Chondrocyte (in vitro differentiated cells): ENCODE data around the gene MANBA. TPM values are rescaled to one million over a fixed set of nuclear protein-coding genes. Genes with fewer than 3 reads are reported as not detected.

ENCODE experiments used
- DNase-seq: peaks from one replicate; pipeline ENCODE4 v3.0.0; 2021; ENCODE audit warnings: mixed read lengths, low spot score
- H3K27ac Mint-ChIP-seq: one replicate; pipeline ENCODE4 v1.8.0; 2021; ENCODE audit warnings: mild to moderate bottlenecking, moderate library complexity, mixed read lengths; ENCODE audit not compliant: unreplicated experiment
- H3K27me3 Mint-ChIP-seq: 2 replicates; pipeline ENCODE4 v1.8.0; 2021; ENCODE audit warnings: low read depth, mixed read lengths
- H3K36me3 Mint-ChIP-seq: 2 replicates; pipeline ENCODE4 v1.8.0; 2021; ENCODE audit warnings: low read depth, mixed read lengths
- H3K4me1 Mint-ChIP-seq: 2 replicates; pipeline ENCODE4 v1.8.0; 2021; ENCODE audit warnings: low read depth, mild to moderate bottlenecking, mixed read lengths
- H3K4me3 Mint-ChIP-seq: one replicate; pipeline ENCODE4 v1.8.0; 2021; ENCODE audit warnings: mild to moderate bottlenecking, moderate library complexity, mixed read lengths; ENCODE audit not compliant: unreplicated experiment
- H3K9me3 Mint-ChIP-seq: 2 replicates; pipeline ENCODE4 v1.8.0; 2021; ENCODE audit warnings: low read depth, mixed read lengths
- CTCF ChIP-seq: fragments of 200-600 bp; sonication (generic); IDR thresholded peaks from 2 replicates; pipeline ENCODE4 v1.5.0; 2021; ENCODE audit warnings: antibody characterized with exemption, mild to moderate bottlenecking, moderate library complexity
- total RNA-seq: library from RNA; stranded (reverse); gene quantifications from 3 replicates; pipeline ENCODE4 v1.2.1, GENCODE V29; 2021

MANBA gene
- total RNA-seq, 1 donor from 2014 or later = 36.9 TPM

GRCh38 chr4:102799816-102800215 lies 39.0 kb upstream of the MANBA start:
- no peak for TF ChIP-seq CTCF
- no peak overlapping the region for H3K4me3 Mint-ChIP-seq
- no peaks in the 10 kb centered on the region for H3K27me3 Mint-ChIP-seq
- peaks cover 28% of the 10 kb centered on the region for H3K36me3 Mint-ChIP-seq
- peaks cover 6% of the 10 kb centered on the region for H3K4me1 Mint-ChIP-seq
- H3K9me3 Mint-ChIP-seq = no peaks in the 10 kb centered on the region
- DNase-seq = no peak
- no peak overlapping the region for H3K27ac Mint-ChIP-seq

DNA sequence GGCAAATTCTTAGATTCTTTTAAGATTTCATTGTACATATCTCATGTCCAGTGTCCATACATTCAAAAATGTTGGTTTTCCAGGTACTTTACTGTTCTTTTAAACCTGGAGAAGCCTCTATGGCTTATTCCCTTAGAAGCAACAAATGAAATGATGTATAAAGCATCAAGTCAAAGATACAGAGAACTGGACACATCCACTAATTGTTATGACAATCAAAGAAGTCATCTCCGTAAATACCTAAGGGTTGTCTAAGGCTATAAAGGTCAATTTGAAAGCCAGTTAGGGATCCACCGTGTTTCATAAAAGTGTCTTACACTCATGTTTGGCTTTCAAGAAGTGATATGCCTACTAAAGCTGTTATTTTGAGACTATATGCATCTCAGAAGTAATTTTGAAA lies 34.2 kb upstream of the MANBA start:
- no peaks in the 10 kb centered on the region for H3K27me3 Mint-ChIP-seq
- no peak overlapping the region for H3K27ac Mint-ChIP-seq
- no peak for TF ChIP-seq CTCF

GRCh38 chr4:102792361-102792936 lies 31.7 kb upstream of the MANBA start:
- Mint-ChIP-seq H3K4me3 (no peak overlapping the region), H3K27me3 (no peaks in the 10 kb centered on the region), H3K9me3 (peaks cover 7% of the 10 kb centered on the region), H3K36me3 (peaks cover 29% of the 10 kb centered on the region), H3K4me1 (peaks cover 21% of the 10 kb centered on the region), H3K27ac (no peak overlapping the region)
- TF ChIP-seq CTCF = no peak
- no peak for DNase-seq

More for the DNA sequence above, 34.2 kb upstream of the MANBA start:
- H3K9me3 Mint-ChIP-seq = no peaks in the 10 kb centered on the region
- H3K4me1 Mint-ChIP-seq = peaks cover 9% of the 10 kb centered on the region
- no peak for DNase-seq
- H3K36me3 Mint-ChIP-seq = peaks cover 35% of the 10 kb centered on the region
- H3K4me3 Mint-ChIP-seq = no peak overlapping the region

GRCh38 chr4:102791318-102791835 lies 30.6 kb upstream of the MANBA start:
- TF ChIP-seq CTCF = no peak
- Mint-ChIP-seq H3K4me1 (peaks cover 22% of the 10 kb centered on the region), H3K9me3 (peaks cover 8% of the 10 kb centered on the region), H3K4me3 (no peak overlapping the region), H3K36me3 (peaks cover 27% of the 10 kb centered on the region), H3K27ac (no peak overlapping the region), H3K27me3 (no peaks in the 10 kb centered on the region)
- DNase-seq = no peak

DNA sequence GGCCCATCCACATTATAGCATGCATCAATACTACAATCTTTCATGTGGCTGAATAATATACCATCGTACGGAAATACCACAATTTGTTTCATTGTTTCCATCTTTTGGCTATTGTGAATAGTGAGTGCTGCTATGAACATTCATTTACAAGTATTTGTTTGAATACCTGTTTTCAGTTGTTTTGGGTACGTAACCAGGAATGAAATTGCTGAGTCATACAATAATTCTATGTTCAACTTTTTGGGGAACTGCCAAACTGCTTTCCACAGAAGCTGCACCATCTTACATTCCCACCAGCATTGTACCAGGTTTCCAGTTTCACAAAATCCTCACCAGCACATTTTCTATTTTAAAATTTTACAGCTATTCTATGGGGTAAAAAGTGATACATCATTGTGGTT lies 28.5 kb upstream of the MANBA start:
- Mint-ChIP-seq H3K9me3 (peaks cover 8% of the 10 kb centered on the region), H3K4me1 (peaks cover 17% of the 10 kb centered on the region), H3K36me3 (peaks cover 12% of the 10 kb centered on the region), H3K27ac (no peak overlapping the region), H3K27me3 (no peaks in the 10 kb centered on the region), H3K4me3 (no peak overlapping the region)
- TF ChIP-seq CTCF = no peak
- DNase-seq = no peak
